Stimulated activated CD4-positive, alpha-beta T cell treated with anti-CD3 and anti-CD28 coated beads, Interleukin-1b, Interleukin-23, amount 100 ng/mL, for 48 hours (primary cell): ENCODE results near the gene TTLL5.
"Not testable (repeated sequence)": the region's sequence is repeated elsewhere in the genome, so short reads cannot be mapped to it uniquely, and the experiment has no call there.

ENCODE experiments used
- DNase-seq: peaks from one replicate; pipeline ENCODE4 v3.0.0-alpha.2; 2020

The TTLL5 gene

DNA sequence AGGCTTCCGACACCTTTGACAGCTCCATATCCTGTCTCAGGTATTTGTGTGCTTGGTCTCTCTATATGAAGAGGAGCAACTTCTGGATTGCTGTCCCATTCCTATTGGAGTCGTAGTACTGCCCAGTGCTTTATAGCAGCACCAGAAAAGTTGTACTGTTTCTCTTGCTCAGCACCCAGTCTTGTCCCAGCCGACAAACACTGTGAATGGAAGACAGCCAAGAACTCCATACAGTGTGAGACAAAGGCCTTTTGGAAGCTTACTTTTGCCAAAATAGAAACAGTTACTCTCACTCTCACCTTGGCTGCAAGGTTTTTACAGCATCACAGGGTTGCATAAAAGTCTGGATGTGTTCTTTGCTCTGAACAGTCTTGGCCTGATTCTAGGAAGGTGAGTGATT, 215.5 kb downstream of the TTLL5 start:
- DNase-seq, result no peak

DNA sequence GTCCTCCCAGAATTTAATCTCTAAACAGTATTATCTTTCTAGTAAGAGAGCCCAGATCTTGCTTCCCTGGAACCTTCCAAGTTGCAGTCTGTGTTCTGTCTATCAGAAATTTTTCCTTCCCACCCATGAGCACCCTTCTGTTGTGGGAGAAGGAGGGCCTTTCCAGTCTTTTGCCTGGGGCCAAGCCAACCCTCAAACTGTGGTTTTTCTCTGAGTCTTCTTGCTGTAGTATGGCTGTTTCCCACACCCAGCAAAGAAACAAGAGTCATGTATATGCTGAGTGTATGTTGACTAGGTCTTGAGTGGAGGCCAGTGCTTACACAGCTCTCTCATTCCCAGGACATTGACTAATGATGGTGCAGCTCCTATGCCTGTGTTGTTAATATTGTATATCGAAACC, 216.2 kb downstream of the TTLL5 start:
- DNase-seq, result no peak

DNA sequence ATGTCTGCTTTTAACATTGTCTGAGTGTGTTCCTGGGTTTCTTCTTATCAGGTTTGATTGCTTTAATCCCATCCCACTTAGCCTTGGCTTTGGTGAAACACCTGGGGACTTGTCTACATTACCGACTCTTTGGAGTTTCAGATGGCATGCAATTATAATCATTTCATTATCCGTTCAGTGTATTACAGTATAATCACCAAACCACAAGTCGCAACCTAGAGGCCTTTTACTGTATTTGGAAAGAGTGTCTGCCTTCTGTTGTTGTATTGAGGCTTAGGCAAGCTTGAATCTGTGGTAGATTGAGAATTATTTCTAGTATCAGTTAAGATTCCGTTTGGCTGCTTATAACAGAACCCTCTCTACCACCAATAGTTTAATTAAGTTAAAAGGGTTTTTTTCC, 216.8 kb downstream of the TTLL5 start:
- no peak for DNase-seq

DNA sequence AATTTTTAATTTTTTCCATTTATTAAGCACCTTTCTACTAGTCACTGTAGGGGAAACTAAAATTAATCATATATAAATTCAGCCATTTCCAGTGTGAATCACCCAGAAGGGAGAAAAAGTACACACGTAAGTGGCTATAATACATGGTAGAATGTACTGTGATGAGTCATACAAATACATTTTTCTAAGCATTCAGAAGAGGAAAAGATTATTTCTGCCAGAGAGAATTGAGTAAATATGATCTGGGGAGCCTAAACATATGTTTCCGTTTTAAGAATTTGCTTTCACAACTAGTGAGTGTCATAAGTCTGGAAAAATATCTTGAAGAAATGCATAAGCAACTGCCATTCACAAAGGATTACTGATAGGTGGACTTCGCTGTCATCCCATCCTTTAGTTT, 218.0 kb downstream of the TTLL5 start:
- DNase-seq, result no peak

DNA sequence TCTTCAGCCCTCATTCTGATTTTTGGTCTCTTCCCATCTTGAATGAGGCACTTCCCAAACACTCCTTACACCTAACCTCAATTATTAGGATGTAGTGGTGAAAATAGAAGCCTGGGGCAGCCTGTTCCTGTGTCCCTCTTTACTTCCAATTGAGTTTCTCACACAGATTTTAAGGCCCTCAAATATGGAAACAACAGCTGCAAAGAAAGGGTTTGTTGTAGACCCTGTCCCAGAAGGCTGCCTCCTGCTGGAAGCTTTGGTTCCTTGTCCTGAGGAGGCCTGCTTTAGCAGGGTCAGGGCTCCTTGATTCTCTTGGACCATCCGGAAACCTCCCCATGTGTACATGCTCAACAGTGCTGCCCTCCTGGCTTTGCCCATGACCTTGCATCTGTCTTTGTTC, 219.5 kb downstream of the TTLL5 start:
- DNase-seq, result no peak

DNA sequence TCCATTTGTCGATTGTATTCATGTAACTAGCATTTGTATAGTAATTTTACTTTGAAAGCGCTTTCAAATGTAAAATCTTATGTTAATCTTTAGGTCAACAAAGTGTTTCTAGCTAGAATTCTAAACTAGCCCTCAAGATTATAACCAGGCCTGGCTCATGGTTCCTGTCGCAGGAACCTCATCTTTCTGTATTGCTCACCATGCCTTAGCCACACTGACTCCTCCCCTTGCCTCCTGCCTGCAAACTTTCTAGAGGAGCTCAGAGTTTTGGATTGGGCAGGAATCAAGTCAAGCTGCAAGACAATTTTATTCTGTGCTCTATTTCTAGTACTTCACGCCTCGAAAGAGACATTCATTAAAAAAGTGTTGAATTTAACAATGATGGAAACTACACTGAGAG, 220.9 kb downstream of the TTLL5 start:
- DNase-seq, result no peak

DNA sequence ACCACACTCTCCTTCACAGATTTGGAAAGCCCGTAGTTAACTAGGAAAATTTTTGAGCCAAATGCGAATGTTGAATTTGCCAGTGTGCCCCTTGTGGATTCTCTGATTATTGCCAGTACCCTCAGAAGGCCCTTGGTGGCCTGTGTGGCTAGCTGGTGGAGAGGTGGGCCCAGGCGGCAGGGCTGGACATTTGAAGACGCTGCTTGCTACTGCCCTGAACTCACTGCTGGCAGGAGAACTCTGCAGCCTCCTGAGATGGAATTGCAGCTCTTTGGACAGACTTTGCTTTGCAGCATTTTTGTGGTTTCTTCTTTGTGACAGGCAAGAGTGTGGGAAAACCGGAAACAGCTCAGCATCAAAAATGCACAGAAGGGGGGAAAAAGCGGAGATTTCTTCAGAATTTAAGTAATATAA, 223.2 kb downstream of the TTLL5 start:
- DNase-seq, result no peak

DNA sequence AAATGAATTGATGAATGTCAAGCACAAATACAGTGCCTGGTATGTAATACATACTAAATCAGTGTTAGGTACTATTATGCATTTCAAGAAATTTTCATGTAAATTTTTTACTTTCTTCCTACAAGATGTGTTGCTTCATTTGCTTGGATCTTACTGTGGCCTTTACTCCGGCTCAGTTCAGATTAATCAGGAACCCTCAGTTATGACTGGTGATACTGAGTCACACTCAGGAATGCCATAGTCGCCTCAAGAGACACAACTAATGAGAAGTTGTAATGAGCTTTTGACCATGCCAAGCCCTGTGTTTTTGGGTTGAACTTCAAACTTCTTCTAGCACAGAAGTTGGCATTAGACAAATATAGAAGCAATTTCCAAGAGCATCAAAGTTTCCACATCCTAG, 224.8 kb downstream of the TTLL5 start:
- no peak for DNase-seq

DNA sequence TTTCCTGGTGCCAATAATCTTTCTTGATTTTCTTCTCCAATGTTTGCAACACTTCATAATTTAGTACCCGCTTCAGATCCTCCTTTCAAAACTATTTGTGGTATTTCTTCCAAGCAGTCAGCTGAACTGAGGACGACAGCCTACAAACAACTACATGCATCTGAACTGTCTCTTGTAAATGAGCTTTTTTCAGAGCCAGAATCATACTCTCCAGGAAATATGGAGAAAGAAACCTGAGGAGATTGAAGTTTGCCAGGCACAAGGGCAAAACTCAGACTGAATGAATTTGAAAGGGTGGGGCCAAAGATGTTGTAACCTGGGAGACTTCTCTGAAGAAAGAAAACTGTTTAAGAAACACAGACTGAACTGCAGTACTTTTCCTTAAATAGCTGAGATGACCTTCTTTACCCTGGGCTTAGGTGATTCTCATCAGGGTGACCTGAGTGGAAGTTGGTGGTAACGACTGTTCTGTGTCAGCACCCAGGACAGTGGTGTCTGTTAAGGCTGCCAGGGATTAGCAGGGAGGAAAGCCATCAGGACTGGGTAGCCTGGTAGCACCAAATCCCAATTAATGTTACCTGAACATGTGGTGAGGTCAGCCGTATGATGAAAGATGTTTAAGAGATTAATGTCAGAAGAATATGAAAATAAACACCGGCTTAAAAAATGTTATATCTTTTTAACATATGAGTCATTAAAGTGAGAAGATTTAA, 225.7 kb downstream of the TTLL5 start:
- no peak for DNase-seq

DNA sequence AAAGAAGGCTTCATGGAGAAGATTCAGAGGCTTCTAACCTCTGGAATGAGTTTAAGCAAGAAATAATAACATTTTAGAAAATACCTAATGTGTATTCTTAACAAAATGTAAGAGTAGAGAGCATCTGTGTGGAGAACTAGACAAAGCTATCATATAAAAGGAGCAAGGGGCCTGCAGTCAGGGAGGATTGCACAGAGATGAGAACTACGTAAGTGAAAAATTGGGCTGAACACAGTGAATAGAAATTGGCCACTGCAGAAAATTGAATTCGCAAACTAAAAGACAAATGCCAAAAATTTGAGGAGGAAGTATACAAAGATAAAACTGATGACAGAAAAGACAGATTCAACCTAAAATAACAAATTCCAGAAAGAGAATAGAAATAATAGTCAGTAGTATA, 227.9 kb downstream of the TTLL5 start:
- DNase-seq, result no peak

DNA sequence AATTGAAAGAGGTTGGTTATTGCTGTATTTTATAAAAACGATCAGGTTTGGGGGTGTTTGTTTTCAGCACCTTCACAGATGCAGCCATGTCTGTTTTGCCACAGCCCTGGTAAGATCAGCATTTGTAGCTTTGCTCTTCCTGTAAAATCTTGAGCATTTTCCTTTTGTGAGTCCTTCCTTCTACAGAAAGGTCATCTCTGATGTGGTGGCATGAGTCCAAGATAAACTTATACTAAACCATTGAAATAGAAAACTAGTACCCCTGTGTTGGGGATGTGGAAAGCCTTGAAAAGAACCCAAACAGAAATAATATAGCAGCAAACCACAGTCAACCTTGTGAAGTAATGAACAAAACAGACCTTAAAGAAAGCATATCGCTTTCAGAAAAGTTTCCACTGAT, 235.3 kb downstream of the TTLL5 start:
- DNase-seq, result no peak

DNA sequence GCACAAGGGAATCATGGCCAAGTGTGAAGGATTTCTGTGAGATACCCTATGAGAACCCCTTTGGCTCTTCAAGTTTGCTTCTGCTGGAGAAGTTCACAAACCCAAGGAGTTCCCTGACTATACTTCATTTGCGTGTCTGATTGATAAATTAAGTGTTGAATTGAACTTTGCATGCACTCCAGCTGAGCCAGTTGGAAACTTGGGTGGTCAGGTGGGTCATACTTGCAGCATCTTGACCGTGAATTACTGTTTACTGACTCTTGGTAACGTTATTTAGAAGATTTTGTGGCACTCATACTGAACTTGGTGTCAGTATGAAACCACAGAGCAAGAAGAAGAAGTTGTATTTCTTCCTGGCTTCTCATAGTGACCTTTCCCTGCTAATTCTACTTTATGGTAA, 243.3 kb downstream of the TTLL5 start:
- no peak for DNase-seq

DNA sequence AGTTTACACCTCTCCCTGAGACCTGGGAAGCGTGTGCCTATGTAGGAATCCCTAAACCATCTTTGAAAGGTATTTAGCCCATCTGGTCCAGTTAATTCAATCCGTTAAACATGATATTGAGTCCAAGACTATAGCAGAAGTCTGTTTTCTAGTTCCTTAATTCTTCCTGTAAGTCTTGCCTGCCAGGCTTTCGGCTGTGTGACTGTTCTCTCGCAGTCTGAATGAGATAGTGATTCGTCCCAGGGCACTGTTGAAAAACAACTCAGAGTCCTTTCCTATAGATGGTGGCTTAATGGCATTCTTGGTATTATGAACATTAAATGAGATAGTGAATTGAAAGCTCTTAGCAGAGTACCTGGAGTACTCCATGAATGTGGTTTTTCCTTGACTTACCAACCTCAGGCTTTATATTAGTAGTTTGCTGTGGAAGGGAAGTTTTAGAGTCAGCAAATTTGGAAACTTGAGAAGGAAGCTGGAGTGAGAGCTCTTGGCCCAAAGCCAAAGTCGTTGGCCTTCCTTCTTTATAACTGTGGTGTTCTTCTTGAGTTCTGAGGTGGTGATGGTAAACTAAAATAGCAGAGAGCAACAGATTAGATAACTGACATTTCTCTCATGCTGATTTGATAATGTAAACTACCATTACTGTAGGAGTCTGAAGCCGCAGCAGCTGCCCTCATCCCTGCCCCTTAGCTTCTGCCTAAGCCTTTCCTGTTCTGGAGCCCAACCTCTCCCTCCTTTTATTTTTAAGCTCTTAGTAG, 244.3 kb downstream of the TTLL5 start:
- no peak for DNase-seq

DNA sequence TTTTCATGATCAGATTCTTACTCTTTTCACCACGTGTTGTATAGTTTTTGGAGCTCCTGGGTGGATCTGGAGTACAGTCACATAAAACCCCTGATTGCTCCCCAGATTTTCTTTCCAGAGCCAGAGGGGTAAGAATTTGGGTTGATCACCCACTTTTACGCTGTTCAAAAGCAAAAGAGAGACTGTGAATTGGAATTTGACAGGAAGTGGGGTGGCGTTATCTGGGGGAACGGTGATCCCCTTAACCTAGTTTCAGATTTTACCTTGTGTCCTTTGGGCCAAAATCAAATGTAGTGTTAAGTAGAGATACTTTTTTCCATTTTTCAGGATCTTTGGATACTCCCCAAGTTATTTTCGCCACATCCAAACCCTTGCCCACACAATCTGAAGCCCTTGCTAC, 245.2 kb downstream of the TTLL5 start:
- no peak for DNase-seq

DNA sequence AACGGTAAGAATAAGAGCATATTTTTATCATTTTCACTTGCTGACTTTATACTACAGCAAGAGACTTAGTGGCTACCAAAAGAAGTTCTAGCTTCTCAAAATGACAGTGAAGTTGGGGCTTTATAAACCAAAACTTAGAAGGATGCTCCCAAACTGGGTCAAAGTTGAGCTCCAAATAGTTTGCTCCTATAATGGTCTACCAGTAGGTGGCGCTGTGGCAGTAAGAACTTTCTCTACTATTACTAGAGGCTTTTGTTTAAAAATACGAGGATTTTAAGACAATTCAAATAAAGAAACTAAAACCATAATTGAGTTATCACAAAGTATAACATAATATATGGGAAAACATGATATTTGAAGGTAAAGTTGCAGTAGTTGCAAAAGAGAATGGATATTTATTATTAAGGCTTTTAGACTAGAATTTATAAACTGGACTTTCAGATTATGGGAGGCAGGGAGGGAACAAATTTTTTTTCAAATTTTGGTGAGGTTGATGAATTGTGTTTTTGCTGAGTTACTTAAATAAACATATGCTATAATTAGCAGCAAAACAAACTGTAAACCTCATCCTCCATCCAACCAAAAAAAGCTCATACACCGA, 245.7 kb downstream of the TTLL5 start:
- peak; percentile 57 for DNase-seq

DNA sequence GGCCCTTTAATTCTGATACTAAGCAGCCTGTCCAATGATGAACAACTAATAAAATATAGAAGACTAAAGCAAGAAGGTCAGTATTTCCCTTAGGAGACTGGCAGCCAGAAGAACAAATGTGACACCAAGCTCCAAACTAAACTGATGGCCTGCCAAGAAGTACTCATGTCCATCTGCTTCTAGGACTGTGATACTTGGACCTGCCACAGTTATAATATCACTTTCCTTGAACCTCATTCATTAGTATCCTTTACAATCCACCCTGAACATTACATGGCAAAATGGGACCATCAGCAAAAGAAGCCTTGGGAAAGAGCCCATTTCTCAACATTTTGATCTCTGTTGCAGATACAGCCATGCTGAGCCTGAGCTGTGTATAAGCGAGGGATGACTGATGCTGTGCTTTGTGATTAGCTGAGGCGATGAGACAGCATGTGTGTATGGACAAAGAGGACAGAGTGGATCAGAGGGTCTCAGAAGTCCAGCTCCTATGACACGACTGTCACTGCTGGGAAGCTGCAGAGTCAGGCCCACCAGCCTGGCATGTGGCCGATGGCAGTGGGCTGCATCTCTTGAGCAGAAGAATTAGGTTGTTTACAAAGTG, 246.8 kb downstream of the TTLL5 start:
- DNase-seq, result no peak

DNA sequence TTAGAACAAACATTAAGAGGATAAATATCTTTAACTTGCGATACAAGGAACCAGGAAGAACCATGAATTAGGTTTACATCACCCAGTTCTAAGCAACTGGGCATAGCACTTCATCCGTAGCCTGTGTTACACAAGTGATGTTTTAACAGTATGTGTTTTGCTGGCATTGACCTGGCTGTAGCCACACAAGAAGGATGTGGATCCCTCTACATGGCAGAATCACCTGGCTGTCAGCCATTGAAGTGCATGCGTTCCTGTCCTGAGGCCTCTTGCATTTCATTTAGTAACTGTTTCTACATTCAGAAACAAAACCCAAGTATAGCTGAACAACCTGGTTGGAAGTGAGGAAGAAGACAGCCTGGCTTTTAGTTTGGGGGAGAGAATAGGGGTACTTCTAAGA, 248.6 kb downstream of the TTLL5 start:
- DNase-seq, result no peak

DNA sequence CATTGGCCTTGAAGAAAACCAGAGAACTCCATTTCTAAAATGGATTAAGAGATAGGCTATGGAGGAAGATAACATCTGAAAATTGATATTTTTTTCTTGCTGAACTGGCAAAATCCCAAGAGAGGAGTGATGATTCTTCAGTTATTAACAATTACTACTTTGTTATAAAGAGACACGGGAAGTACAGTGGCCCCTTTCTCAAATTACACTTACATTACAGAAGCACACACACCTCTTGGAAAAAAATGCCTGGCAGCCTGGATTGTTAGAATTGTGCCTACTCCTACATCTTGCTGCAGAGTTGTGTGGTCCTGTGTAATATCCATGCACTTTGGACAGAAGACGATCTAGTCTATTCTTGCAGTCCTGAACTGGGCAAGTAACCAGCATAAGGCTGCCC, 249.0 kb downstream of the TTLL5 start:
- DNase-seq, result no peak

DNA sequence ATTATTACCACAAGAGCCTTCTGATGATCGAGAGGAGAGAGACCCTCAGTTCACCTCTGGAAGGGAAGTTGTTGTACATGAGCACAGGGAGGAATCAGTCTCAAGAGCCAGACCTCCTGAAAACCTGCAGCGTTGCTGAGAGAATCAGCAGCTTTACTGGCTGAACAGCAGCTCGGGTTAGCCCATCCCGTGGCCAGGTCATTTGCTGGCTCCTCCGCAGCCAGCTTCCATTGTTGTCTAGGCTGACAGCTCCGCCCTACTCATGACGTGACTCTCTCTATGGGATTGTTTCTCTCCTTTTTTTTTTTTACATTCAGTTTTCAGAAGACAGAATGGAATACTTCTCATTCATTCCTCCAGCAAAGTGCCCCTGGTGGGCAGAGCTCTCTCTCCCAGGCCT, 250.8 kb downstream of the TTLL5 start:
- DNase-seq, result no peak

DNA sequence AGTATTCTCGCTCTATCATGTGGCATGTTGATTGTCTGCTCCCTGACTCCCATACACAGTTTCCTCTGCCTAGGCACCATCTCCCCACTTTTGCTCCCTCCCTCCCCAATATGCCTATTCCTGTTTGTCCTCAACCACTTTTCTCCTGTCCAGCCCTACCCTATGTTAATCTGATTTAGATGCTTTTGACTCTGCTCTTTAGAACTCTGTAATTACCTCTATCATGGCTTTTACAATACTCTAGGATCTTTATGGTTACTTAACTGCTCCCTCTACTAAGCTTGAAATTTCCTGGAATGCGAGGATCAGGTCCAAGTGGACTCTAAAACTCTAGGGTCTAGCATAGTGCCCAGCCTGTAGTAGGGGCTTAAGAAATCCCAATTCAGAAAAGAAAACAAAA, 252.1 kb downstream of the TTLL5 start:
- no peak for DNase-seq

DNA sequence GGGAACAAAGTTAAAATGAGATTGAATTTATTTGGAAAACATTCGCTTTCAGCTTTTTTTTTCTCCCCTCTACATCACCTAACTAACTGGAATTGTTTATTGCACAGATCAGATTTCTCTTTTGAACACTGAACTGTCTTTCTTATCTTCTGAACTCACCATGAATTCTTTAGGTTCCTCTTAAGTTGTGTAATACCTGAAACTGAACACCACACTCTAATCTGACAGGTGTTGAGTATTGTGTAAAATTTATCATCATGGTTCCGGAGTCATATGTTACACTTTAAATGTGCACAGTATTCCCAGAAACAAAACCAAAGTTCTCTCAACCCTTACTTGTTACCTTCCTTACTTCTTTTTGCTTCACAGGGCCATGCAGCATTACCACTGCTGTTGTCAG, 254.0 kb downstream of the TTLL5 start:
- DNase-seq, result no peak

DNA sequence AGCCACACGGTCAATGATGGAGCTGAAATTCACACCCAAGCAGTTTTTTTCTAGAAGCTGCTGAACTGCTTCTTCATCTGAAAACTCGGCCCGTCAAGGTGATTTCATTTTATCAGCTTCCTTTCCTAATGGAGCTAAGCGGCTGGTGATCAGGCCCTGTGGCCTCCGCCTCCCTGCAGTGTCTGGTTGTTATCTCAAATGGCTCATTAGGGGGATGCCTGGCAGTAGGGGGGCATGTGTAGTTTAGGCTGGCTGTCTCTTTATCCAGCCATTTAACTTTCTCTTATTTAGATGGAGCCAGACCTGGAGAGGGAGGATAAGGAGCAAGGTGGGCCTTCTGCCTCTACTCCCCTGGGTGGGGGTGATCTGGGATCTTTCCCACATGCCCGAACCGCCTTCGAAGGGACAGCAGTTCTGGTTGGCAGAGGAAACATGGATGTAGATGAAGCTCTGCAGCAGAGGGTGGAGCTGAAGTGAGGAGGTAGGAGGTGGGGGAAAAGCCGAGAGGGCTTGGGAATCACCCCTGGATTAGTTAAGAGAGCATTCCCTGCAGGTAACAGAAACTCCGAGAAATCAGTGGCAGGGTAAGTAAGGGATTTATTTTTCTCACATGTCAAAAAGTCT, 256.4 kb downstream of the TTLL5 start:
- DNase-seq, result no peak

DNA sequence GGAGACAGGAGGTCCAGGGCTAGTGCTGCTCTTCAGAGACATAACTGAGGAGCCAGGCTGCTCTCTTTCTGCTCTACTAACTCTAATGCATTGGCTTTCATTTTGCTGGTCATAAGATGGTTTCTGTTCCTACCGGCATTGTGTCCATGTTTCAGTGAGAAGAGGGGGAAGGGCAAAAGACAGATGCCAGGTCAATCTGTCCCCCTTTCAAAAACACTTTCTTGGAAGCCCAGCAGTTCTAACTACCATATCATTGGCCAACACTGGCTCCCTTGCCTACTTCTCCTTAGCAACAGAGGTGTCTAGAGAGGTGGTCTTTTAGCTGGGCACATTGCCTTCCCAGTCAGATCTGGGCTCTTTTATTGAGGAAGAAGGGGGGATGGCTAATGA, 256.9 kb downstream of the TTLL5 start:
- DNase-seq, result no peak

DNA sequence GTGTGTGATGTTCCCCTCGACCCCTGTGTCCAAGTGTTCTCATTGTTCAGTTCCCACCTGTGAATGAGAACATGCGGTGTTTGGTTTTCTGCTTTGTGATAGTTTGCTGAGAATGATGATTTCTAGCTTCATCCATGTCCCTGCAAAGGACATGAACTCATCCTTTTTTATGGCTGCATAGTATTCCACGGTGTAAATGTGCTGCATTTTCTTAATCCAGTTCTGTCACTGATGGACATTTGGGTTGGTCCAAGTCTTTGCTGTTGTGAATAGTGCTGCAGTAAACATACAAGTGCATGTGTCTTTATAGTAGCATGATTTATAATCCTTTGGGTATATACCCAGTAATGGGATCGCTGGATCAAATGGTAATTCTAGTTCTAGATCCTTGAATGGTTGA, 259.4 kb downstream of the TTLL5 start:
- not testable (repeated sequence) for DNase-seq
